H9 (cell line): ENCODE results near the gene THY1. TPM values are rescaled to one million over a fixed set of nuclear protein-coding genes. Genes with fewer than 3 reads are reported as not detected.

Source experiments
- DNase-seq: peaks from one replicate; pipeline ENCODE4 v3.0.0-alpha.2; 2017
- H2AFZ ChIP-seq: one replicate; pipeline ENCODE4 v1.6.1; 2013; ENCODE audit warnings: mild to moderate bottlenecking, low read length, control low read depth, moderate library complexity
- H2AK5ac ChIP-seq: 2 replicates; pipeline ENCODE4 v1.6.1; 2013; ENCODE audit warnings: low read length, control low read depth, mixed read lengths; ENCODE audit not compliant: insufficient read length
- H2BK120ac ChIP-seq: one replicate; pipeline ENCODE4 v1.6.1; 2013; ENCODE audit warnings: low read depth, mild to moderate bottlenecking, low read length, control low read depth, inconsistent platforms; ENCODE audit not compliant: poor library complexity, severe bottlenecking
- H2BK12ac ChIP-seq: 2 replicates; pipeline ENCODE4 v1.6.1; 2013; ENCODE audit warnings: low read length, control low read depth, mixed read lengths, low read depth; ENCODE audit not compliant: insufficient read length
- H2BK15ac ChIP-seq: 2 replicates; pipeline ENCODE4 v1.6.1; 2013; ENCODE audit warnings: low read depth, low read length, control low read depth
- H2BK20ac ChIP-seq: one replicate; pipeline ENCODE4 v1.6.1; 2013; ENCODE audit warnings: low read depth, mild to moderate bottlenecking, low read length, control low read depth, inconsistent platforms; ENCODE audit not compliant: poor library complexity, severe bottlenecking
- H2BK5ac ChIP-seq: 2 replicates; pipeline ENCODE4 v1.6.1; 2013; ENCODE audit warnings: low read length, control low read depth, mixed read lengths; ENCODE audit not compliant: insufficient read length
- H3K14ac ChIP-seq: 2 replicates; pipeline ENCODE4 v1.6.1; 2013; ENCODE audit warnings: low read length, control low read depth; ENCODE audit not compliant: insufficient read depth
- H3K18ac ChIP-seq: 2 replicates; pipeline ENCODE4 v1.6.1; 2013; ENCODE audit warnings: low read depth, mild to moderate bottlenecking, mixed read lengths, low read length, control low read depth; ENCODE audit not compliant: insufficient read length
- H3K23ac ChIP-seq: 2 replicates; pipeline ENCODE4 v1.6.1; 2013; ENCODE audit warnings: low read length, control low read depth, mixed read lengths, low read depth; ENCODE audit not compliant: insufficient read length
- H3K23me2 ChIP-seq: 2 replicates; pipeline ENCODE4 v1.6.1; 2013; ENCODE audit warnings: low read depth, mild to moderate bottlenecking, mixed read lengths, low read length, control low read depth; ENCODE audit not compliant: insufficient read length, poor library complexity, severe bottlenecking
- H3K27ac ChIP-seq: 2 replicates; pipeline ENCODE4 v1.5.1; 2013; ENCODE audit warnings: low read length, control low read depth, mixed read lengths, low read depth; ENCODE audit not compliant: insufficient read length
- H3K27me3 ChIP-seq: 2 replicates; pipeline ENCODE4 v1.6.1; 2013; ENCODE audit warnings: low read length, control low read depth, inconsistent platforms; ENCODE audit not compliant: insufficient read depth
- H3K4ac ChIP-seq: 2 replicates; pipeline ENCODE4 v1.6.1; 2013; ENCODE audit warnings: low read depth, mild to moderate bottlenecking, control low read depth, inconsistent platforms, low read length, moderate library complexity
- H3K4me1 ChIP-seq: 2 replicates; pipeline ENCODE4 v1.6.1; 2013; ENCODE audit warnings: low read length, control low read depth, inconsistent platforms; ENCODE audit not compliant: insufficient read depth
- H3K4me2 ChIP-seq: 2 replicates; pipeline ENCODE4 v1.6.1; 2013; ENCODE audit warnings: low read length, control low read depth, mixed read lengths; ENCODE audit not compliant: insufficient read length, insufficient read depth
- H3K56ac ChIP-seq: 2 replicates; pipeline ENCODE4 v1.6.1; 2013; ENCODE audit warnings: low read depth, mild to moderate bottlenecking, mixed read lengths, low read length, control low read depth; ENCODE audit not compliant: insufficient read length
- H3K79me1 ChIP-seq: 2 replicates; pipeline ENCODE4 v1.6.1; 2013; ENCODE audit warnings: low read depth, mild to moderate bottlenecking, moderate library complexity, low read length, control low read depth, inconsistent platforms; ENCODE audit not compliant: insufficient read depth, poor library complexity, severe bottlenecking
- H3K79me2 ChIP-seq: 2 replicates; pipeline ENCODE4 v1.6.1; 2013; ENCODE audit warnings: low read length, control low read depth, inconsistent platforms; ENCODE audit not compliant: insufficient read depth
- H3K9ac ChIP-seq: 2 replicates; pipeline ENCODE4 v1.6.1; 2013; ENCODE audit warnings: low read length, control low read depth, mixed read lengths; ENCODE audit not compliant: insufficient read length; ENCODE audit errors: extremely low read depth
- H3K9me3 ChIP-seq: one replicate; pipeline ENCODE4 v1.6.1; 2013; ENCODE audit warnings: low read depth, low read length, inconsistent platforms; ENCODE audit not compliant: control insufficient read depth
- H3T11ph ChIP-seq: one replicate; pipeline ENCODE4 v1.6.1; 2013; ENCODE audit warnings: mild to moderate bottlenecking, low read length, control low read depth, inconsistent platforms
- H4K20me1 ChIP-seq: one replicate; pipeline ENCODE4 v1.6.1; 2013; ENCODE audit not compliant: control insufficient read depth, insufficient read length, insufficient read depth
- H4K5ac ChIP-seq: 2 replicates; pipeline ENCODE4 v1.6.1; 2013; ENCODE audit warnings: low read depth, mild to moderate bottlenecking, mixed read lengths, low read length, control low read depth; ENCODE audit not compliant: insufficient read length
- H4K8ac ChIP-seq: replicated peaks from 2 replicates; pipeline ENCODE4 v1.6.1; 2013; ENCODE audit warnings: low read length, control low read depth, mixed read lengths, low read depth; ENCODE audit not compliant: insufficient read length
- H4K91ac ChIP-seq: 2 replicates; pipeline ENCODE4 v1.6.1; 2013; ENCODE audit warnings: low read depth, mild to moderate bottlenecking, moderate library complexity, mixed read lengths, low read length, control low read depth; ENCODE audit not compliant: insufficient read length
- H3K27ac Mint-ChIP-seq, 3 experiments: 2 replicates in 2 of 3; 3 replicates in 1 of 3; pipeline ENCODE4 v1.8.0; 2020 to 2021; ENCODE audit warnings: mixed read lengths in 3 of 3, mild to moderate bottlenecking in 1 of 3, moderate library complexity in 1 of 3
- H3K27me3 Mint-ChIP-seq: 2 replicates; pipeline ENCODE4 v1.8.0; 2021; ENCODE audit warnings: low read depth, mild to moderate bottlenecking, moderate library complexity, mixed read lengths
- H3K36me3 Mint-ChIP-seq, 3 experiments: 2 replicates in 2 of 3; 3 replicates in 1 of 3; pipeline ENCODE4 v1.8.0; 2020 to 2021; ENCODE audit warnings: low read depth in 3 of 3, mixed read lengths in 3 of 3; ENCODE audit not compliant: insufficient read depth in 1 of 3
- H3K4me1 Mint-ChIP-seq, 2 experiments: 2 replicates each; pipeline ENCODE4 v1.8.0; 2020; ENCODE audit warnings: mixed read lengths in 2 of 2
- H3K4me3 Mint-ChIP-seq, 2 experiments: 2 replicates in 1 of 2; 3 replicates in 1 of 2; pipeline ENCODE4 v1.8.0; 2020 to 2021; ENCODE audit warnings: mild to moderate bottlenecking in 2 of 2, mixed read lengths in 2 of 2, moderate library complexity in 1 of 2
- H3K9me3 Mint-ChIP-seq, 2 experiments: 2 replicates in 1 of 2; 3 replicates in 1 of 2; pipeline ENCODE4 v1.8.0; 2020; ENCODE audit warnings: mild to moderate bottlenecking in 2 of 2, mixed read lengths in 2 of 2, moderate library complexity in 1 of 2
- CTCF ChIP-seq: fragments of 200-600 bp; sonication (generic); conservative IDR thresholded peaks from 3 replicates; pipeline ENCODE4 v1.8.0; 2021; ENCODE audit warnings: antibody characterized with exemption, mild to moderate bottlenecking
- WGBS: extraction: QIAGEN DNeasy Blood & Tissue Kit; methylation state at CpG from one replicate; pipeline ENCODE4 v1.1.7; 2013; ENCODE audit warnings: missing lambda C conversion rate, low lambda C conversion rate, mixed read lengths; ENCODE audit not compliant: insufficient read length; ENCODE audit errors: extremely low coverage; 5-methylcytosine and 5-hydroxymethylcytosine counted together
- total RNA-seq: library from RNA; stranded (reverse); gene quantifications from 2 replicates; pipeline ENCODE4 v1.2.1, GENCODE V29; 2021

The THY1 gene
- total RNA-seq, 1 experiment from 2014 or later: 176 TPM

DNA sequence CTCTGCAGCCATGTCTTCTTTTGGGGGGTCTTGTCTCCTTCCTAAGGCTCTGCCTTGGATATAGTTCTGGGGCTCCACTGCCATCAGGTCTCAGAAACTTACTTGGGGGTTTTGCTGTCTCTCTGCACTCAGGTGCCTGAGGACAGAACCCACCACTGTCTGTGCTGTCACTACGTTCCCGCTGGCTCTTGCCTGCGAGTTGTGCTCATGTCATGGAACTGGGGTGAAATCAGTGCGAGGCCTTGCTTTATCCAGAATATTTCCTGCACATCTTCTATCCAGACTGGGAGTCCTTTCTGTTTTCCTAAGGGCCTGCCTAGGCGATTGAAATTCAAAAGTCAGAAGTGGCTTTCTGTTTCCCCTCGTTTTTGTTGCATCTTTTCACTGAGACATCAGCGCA, 34.9 kb downstream of the THY1 start:
- no peak overlapping the region; a peak in 1 of 7 replicates for H3K27ac Mint-ChIP-seq
- no peaks in the 10 kb centered on the region for H3K9me3 ChIP-seq
- H4K8ac ChIP-seq: no peak overlapping the region
- no peaks in the 10 kb centered on the region for H3K23me2 ChIP-seq
- no peak overlapping the region for H2BK120ac ChIP-seq
- no peak overlapping the region for H4K91ac ChIP-seq
- H2BK12ac ChIP-seq: no peak overlapping the region
- H3K27me3 ChIP-seq: no peaks in the 10 kb centered on the region
- H3K27me3 Mint-ChIP-seq: no peaks in the 10 kb centered on the region
- H2BK20ac ChIP-seq: no peak overlapping the region
- no peak overlapping the region for H2BK15ac ChIP-seq
- H3K4me1 ChIP-seq: no peaks in the 10 kb centered on the region
- H3K4me3 Mint-ChIP-seq: no peak overlapping the region
- no peak overlapping the region for H3K18ac ChIP-seq
- H3K9ac ChIP-seq: no peak overlapping the region
- no peak for DNase-seq
- peaks cover 4 to 6% of the 10 kb centered on the region in 2 experiments for H3K4me1 Mint-ChIP-seq
- TF ChIP-seq CTCF: no peak
- no peaks in the 10 kb centered on the region for H3K36me3 Mint-ChIP-seq
- no peak overlapping the region for H3K4me2 ChIP-seq
- no peak overlapping the region for H3K14ac ChIP-seq
- H3K4ac ChIP-seq: no peak overlapping the region
- H2AFZ ChIP-seq: no peak overlapping the region
- WGBS: no CpG with 5 or more reads among the region's 7 CpGs
- H2AK5ac ChIP-seq: no peak overlapping the region
- no peak overlapping the region for H3K23ac ChIP-seq
- H2BK5ac ChIP-seq: no peak overlapping the region
- no peaks in the 10 kb centered on the region for H3K79me2 ChIP-seq
- H4K20me1 ChIP-seq: no peaks in the 10 kb centered on the region
- no peak overlapping the region for H3T11ph ChIP-seq
- no peaks in the 10 kb centered on the region for H3K79me1 ChIP-seq
- no peak overlapping the region for H4K5ac ChIP-seq
- no peak overlapping the region for H3K56ac ChIP-seq
- H3K9me3 Mint-ChIP-seq: no peaks in the 10 kb centered on the region
- H3K27ac ChIP-seq: no peak overlapping the region
